A549 (cell line): Measurements from ENCODE around the gene TMPRSS7. TPM values are rescaled to one million over a fixed set of nuclear protein-coding genes. Genes with fewer than 3 reads are reported as not detected.
A peak's percentile ranks its signal among the peaks of the same experiment; 100 is the strongest.

ENCODE experiments used
- ATAC-seq, 2 experiments: fragments of 200-7000 bp in 1 of 2; fragments of >200 bp in 1 of 2; cut with Nextera tagmentation in 1 of 2; cut with Tn5 transposase in 1 of 2; 3 replicates each; pipeline versions ENCODE4 v1.8.0 to v1.9.1; 2018 to 2020; ENCODE audit warnings: mild to moderate bottlenecking in 1 of 2, moderate library complexity in 1 of 2
- CTCF ChIA-PET: fragments of 300-600 bp; sonication (Branson Sonifier 250); formaldehyde crosslinking; extraction: SDS; loops from one replicate; lab custom pipeline; 2021; ENCODE audit warnings: antibody characterized with exemption, inconsistent platforms; lab: Yijun Ruan, JAX
- POLR2A ChIA-PET: fragments of 350-600 bp; formaldehyde crosslinking; extraction: SDS; loops from one replicate; lab custom pipeline; 2021; ENCODE audit warnings: antibody characterized with exemption, inconsistent platforms; lab: Yijun Ruan, JAX
- DNase-seq, 2 experiments: peaks; one replicate each; pipeline versions ENCODE4 v3.0.0 to v3.0.0-alpha.2; 2011 to 2016; ENCODE audit warnings: low read depth in 1 of 2, low spot score in 1 of 2
- FAIRE-seq: peaks from 2 replicates; lab custom pipeline; 2011; peaks lifted over from hg19 to GRCh38; lab: Jason Lieb, UNC
- H3K27ac ChIP-seq, 2 experiments: fragments of >200 bp; sonication (Bioruptor Twin); formaldehyde crosslinking; 3 replicates each; pipeline ENCODE4 v1.5.1; 2016 to 2017
- H3K4me1 ChIP-seq: fragments of >200 bp; sonication (Bioruptor Twin); formaldehyde crosslinking; 3 replicates; pipeline ENCODE4 v1.6.1; 2016
- H3K4me2 ChIP-seq: fragments of >200 bp; sonication (Bioruptor Twin); formaldehyde crosslinking; 3 replicates; pipeline ENCODE4 v1.6.1; 2016
- H3K4me3 ChIP-seq: fragments of >200 bp; sonication (Bioruptor Twin); formaldehyde crosslinking; 3 replicates; pipeline ENCODE4 v1.5.1; 2016
- H3K9me3 ChIP-seq: fragments of >200 bp; sonication (Bioruptor Twin); formaldehyde crosslinking; 3 replicates; pipeline ENCODE4 v1.6.1; 2016
- ATOH8 ChIP-seq: fragments of 250-450 bp; sonication (Bioruptor Pico); IDR thresholded peaks from 2 replicates; pipeline ENCODE4 v1.5.0; 2020; ENCODE audit warnings: low read depth, mild to moderate bottlenecking, moderate library complexity
- BCL3 ChIP-seq: fragments of >200 bp; sonication (Bioruptor Twin); formaldehyde crosslinking; IDR thresholded peaks from 3 replicates; pipeline ENCODE4 v1.6.1; 2016
- BHLHE40 ChIP-seq: IDR thresholded peaks from 2 replicates; pipeline ENCODE4 v1.6.1; 2012; ENCODE audit warnings: low read depth, low read length, inconsistent platforms
- CBX2 ChIP-seq: fragments of 200-600 bp; sonication (generic); IDR thresholded peaks from 2 replicates; pipeline ENCODE4 v1.6.1; 2016; ENCODE audit warnings: low read depth, mild to moderate bottlenecking, borderline replicate concordance
- CEBPB ChIP-seq, 2 experiments: fragments of >200 bp in 1 of 2; sonication (Bioruptor Twin) in 1 of 2; formaldehyde crosslinking in 1 of 2; IDR thresholded peaks; 2 replicates each; pipeline ENCODE4 v1.6.1; 2012 to 2016
- EP300 ChIP-seq, 2 experiments: fragments of >200 bp; sonication (Bioruptor Twin); formaldehyde crosslinking; IDR thresholded peaks; 2 replicates in 1 of 2; 3 replicates in 1 of 2; pipeline ENCODE4 v1.6.1; 2016 to 2017
- GATA3 ChIP-seq: IDR thresholded peaks from 2 replicates; pipeline ENCODE4 v1.6.1; 2012; ENCODE audit warnings: borderline replicate concordance
- HMGXB4 ChIP-seq: fragments of 250-450 bp; sonication (Bioruptor Pico); IDR thresholded peaks from 2 replicates; pipeline ENCODE4 v1.5.0; 2021; ENCODE audit warnings: mild to moderate bottlenecking, moderate library complexity, borderline replicate concordance
- HOXB5 ChIP-seq: fragments of 250-450 bp; sonication (Bioruptor Pico); IDR thresholded peaks from 2 replicates; pipeline ENCODE4 v1.5.0; 2020; ENCODE audit warnings: mild to moderate bottlenecking, moderate library complexity
- JUN ChIP-seq, 2 experiments: fragments of >200 bp; sonication (Bioruptor Twin); formaldehyde crosslinking; IDR thresholded peaks; 2 replicates in 1 of 2; 3 replicates in 1 of 2; pipeline ENCODE4 v1.6.1; 2016 to 2017
- JUNB ChIP-seq: fragments of >200 bp; sonication (Bioruptor Twin); formaldehyde crosslinking; IDR thresholded peaks from 2 replicates; pipeline ENCODE4 v1.6.1; 2016
- KDM5A ChIP-seq: fragments of 200-600 bp; sonication (generic); IDR thresholded peaks from 2 replicates; pipeline ENCODE4 v1.6.1; 2016; ENCODE audit warnings: antibody characterized with exemption, mild to moderate bottlenecking
- MAFK ChIP-seq: fragments of 450-650 bp; IDR thresholded peaks from 2 replicates; pipeline ENCODE4 v1.6.1; 2014; ENCODE audit not compliant: partially characterized antibody
- PBX3 ChIP-seq: IDR thresholded peaks from 2 replicates; pipeline ENCODE4 v1.6.1; 2012
- PHF8 ChIP-seq: fragments of 200-600 bp; sonication (generic); IDR thresholded peaks from 2 replicates; pipeline ENCODE4 v1.6.1; 2016; ENCODE audit warnings: low read depth, mild to moderate bottlenecking, antibody characterized with exemption, moderate library complexity, borderline replicate concordance
- POLR2AphosphoS2 ChIP-seq: conservative IDR thresholded peaks from 2 replicates; pipeline ENCODE4 v1.6.1; 2012; ENCODE audit warnings: low read length, improper control_type of control experiment, inconsistent platforms
- RAD21 ChIP-seq, 2 experiments: fragments of >200 bp in 1 of 2; sonication (Bioruptor Twin) in 1 of 2; formaldehyde crosslinking in 1 of 2; IDR thresholded peaks in 1 of 2; conservative IDR thresholded peaks in 1 of 2; 2 replicates in 1 of 2; 3 replicates in 1 of 2; pipeline ENCODE4 v1.6.1; 2012 to 2018; ENCODE audit warnings: inconsistent platforms in 1 of 2
- RARB ChIP-seq: fragments of 250-450 bp; sonication (Bioruptor Pico); IDR thresholded peaks from 2 replicates; pipeline ENCODE4 v1.8.0; 2021; ENCODE audit warnings: mild to moderate bottlenecking, moderate library complexity
- SMC3 ChIP-seq: fragments of >200 bp; sonication (Bioruptor Twin); formaldehyde crosslinking; IDR thresholded peaks from 3 replicates; pipeline ENCODE4 v1.6.1; 2018; ENCODE audit warnings: inconsistent platforms
- SREBF2 ChIP-seq: fragments of 450-650 bp; IDR thresholded peaks from 2 replicates; pipeline ENCODE4 v1.6.1; 2014; ENCODE audit warnings: mild to moderate bottlenecking, moderate library complexity
- USF2 ChIP-seq: fragments of 450-650 bp; IDR thresholded peaks from 2 replicates; pipeline ENCODE4 v1.6.1; 2014; ENCODE audit warnings: antibody characterized with exemption
- ZFP36 ChIP-seq: fragments of 450-650 bp; IDR thresholded peaks from 2 replicates; pipeline ENCODE4 v1.6.1; 2014; ENCODE audit warnings: borderline replicate concordance; ENCODE audit not compliant: partially characterized antibody
- WGBS: methylation state at CpG from one replicate; pipeline ENCODE4 v1.1.6; 2017; ENCODE audit errors: missing lambda C conversion rate; 5-methylcytosine and 5-hydroxymethylcytosine counted together
- polyA plus RNA-seq, 4 experiments: library from polyadenylated mRNA; depleted of rRNA in 3 of 4; stranded (reverse); fragments of >200 nt; fragmentation: RNase III in 1 of 4; extraction: RNeasy Plus Mini Kit Qiagen cat#74134 plus additional on column Dnase treatment in 1 of 4; gene quantifications; 2 replicates in 3 of 4; 3 replicates in 1 of 4; pipeline ENCODE4 v1.2.3, GENCODE V29; 2011 to 2017

The TMPRSS7 gene
- polyA plus RNA-seq, 2 of the 4 experiments (the other 2 are of a cell fraction) = 0.04 to 0.09 TPM

- no peak for TF ChIP-seq POLR2AphosphoS2
- TF ChIP-seq CEBPB (IDR thresholded peaks at IDR 0.05) = no peak
- TF ChIP-seq PHF8 = no peak
- TF ChIP-seq JUN (IDR thresholded peaks at IDR 0.05) = no peak
- no peak for TF ChIP-seq ATOH8 (CRISPR knock-in tag)
- TF ChIP-seq BHLHE40 = no peak
- no peak for TF ChIP-seq USF2
- no peak for TF ChIP-seq RAD21 (conservative IDR thresholded peaks at IDR 0.05 in 1 of 2, IDR thresholded peaks at IDR 0.05 in 1 of 2)
- TF ChIP-seq BCL3 = no peak
- no peak for TF ChIP-seq SMC3
- TF ChIP-seq GATA3 = no peak
- no peak for TF ChIP-seq PBX3
- no peak for TF ChIP-seq MAFK
- no peak overlapping the region for H3K27ac ChIP-seq
- H3K4me3 ChIP-seq = no peak overlapping the region
- H3K9me3 ChIP-seq = no peaks in the 10 kb centered on the region
- ATAC-seq (no peak), FAIRE-seq (no peak), DNase-seq (no peak)
- ChIA-PET POLR2A (no interaction called here), CTCF (interaction anchor here (0.6 to 1.2 kb wide), 2 partner anchors 31 to 1399 kb away, joined by 3 read pairs; no protein-coding TSS in a partner anchor)
- 86% methylated on average over 1 of the region's 1 CpG for WGBS
- no peak overlapping the region for H3K4me2 ChIP-seq
- H3K4me1 ChIP-seq = no peaks in the 10 kb centered on the region
These were observed 82.9 kb downstream of the TMPRSS7 start for GRCh38 chr3:112117415-112117814.

- Histone ChIP-seq H3K9me3 (no peaks in the 10 kb centered on the region), H3K4me3 (no peak overlapping the region), H3K4me1 (no peaks in the 10 kb centered on the region), H3K27ac (no peak overlapping the region), H3K4me2 (no peak overlapping the region)
- WGBS = 87% methylated on average over 4 of the region's 4 CpGs
- ATAC-seq (peak; percentile 66 to 72; a peak in 2 of 6 replicates), DNase-seq (no peak), FAIRE-seq (no peak)
- POLR2A ChIA-PET = no interaction called here
- TF ChIP-seq CBX2 (no peak), EP300 (IDR thresholded peaks at IDR 0.05) (no peak), ZFP36 (no peak), JUNB (no peak), KDM5A (no peak), RARB (CRISPR knock-in tag) (no peak), SMC3 (no peak), HMGXB4 (CRISPR knock-in tag) (no peak), CEBPB (IDR thresholded peaks at IDR 0.05) (no peak), RAD21 (conservative IDR thresholded peaks at IDR 0.05 in 1 of 2, IDR thresholded peaks at IDR 0.05 in 1 of 2) (no peak), SREBF2 (no peak), MAFK (no peak), HOXB5 (CRISPR knock-in tag) (no peak)
- CTCF ChIA-PET = interaction anchor here (0.6 to 1.2 kb wide), 2 partner anchors 30 to 1398 kb away, joined by 3 read pairs; no protein-coding TSS in a partner anchor
These were observed 83.5 kb downstream of the TMPRSS7 start for GRCh38 chr3:112117841-112118571.
